DMS 273 (cell line): ENCODE measurements around the gene VWA8.
"Not testable (repeated sequence)": the region's sequence is repeated elsewhere in the genome, so short reads cannot be mapped to it uniquely, and the experiment has no call there.

Experiments
- DNase-seq: peaks from one replicate; lab custom pipeline; 2025; ENCODE audit not compliant: unreplicated experiment; lab: John Stamatoyannopoulos, UW

VWA8 gene

DNA sequence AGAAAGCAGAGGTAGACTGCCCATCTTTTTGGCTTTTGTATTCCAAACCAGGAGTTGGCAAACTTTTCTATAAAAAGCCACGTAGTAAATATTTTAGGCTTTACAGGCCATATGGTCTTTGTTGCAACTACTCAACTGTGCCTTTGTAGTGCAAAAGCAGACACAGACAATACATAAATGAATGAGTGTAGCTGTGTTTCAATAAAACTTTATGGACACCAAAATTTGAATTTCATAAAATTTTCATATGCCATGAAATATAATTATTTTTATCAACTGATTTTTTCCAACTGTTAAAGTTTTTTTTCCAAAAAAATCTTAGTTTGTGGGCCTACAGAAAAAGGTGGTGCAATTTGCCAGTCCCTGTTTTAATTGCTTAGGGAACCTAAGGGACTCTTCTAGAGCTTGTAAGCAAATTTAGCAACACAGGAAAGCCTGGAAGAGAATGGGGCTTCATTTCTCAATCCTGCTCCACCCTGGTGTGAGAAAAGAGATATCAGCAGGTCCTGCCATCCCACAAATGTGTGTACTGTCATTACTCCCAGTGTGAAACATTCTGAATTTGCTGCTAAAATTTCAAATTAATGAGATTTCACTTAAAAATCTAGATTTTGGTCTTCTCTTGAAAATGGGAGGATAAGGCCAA, 309.4 kb downstream of the VWA8 start:
- no peak for DNase-seq

DNA sequence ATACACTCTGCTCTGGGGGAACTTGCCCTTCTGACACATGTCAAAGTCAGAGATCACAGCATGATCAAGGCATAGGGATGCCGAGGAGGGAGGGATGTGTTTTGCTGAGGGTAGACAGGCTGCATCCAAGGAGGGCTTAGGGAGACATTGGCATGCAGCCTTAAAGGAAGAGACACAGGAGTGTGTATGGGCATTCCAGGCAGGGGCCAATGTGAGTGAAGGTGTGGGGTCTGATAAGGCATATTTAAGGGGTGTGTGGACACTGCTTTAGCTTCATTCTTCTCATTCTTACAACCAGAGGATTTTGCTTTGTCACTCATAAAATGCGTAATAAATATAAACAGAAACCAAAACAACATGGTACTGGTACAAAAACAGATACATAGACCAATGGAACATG, 310.2 kb downstream of the VWA8 start:
- DNase-seq, result no peak

DNA sequence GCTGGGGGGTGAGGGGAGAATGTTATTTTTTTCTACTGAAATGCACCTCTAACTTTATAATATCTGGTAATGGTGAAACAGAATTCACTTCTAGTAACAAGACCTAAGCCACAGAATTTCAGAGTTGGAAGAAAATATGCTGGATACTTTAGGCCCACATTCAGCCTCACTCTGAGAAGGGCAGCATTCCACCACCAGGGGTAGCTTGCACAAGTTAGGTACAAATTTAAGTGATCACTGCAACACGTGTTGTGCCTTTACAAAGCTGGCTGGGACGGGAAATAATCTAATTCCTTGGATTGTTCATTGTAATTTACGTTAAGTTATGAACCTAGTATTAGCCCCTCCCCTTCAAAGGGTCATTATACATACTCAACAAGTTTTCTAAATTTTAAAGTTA, 311.2 kb downstream of the VWA8 start:
- peak; percentile 22 for DNase-seq

DNA sequence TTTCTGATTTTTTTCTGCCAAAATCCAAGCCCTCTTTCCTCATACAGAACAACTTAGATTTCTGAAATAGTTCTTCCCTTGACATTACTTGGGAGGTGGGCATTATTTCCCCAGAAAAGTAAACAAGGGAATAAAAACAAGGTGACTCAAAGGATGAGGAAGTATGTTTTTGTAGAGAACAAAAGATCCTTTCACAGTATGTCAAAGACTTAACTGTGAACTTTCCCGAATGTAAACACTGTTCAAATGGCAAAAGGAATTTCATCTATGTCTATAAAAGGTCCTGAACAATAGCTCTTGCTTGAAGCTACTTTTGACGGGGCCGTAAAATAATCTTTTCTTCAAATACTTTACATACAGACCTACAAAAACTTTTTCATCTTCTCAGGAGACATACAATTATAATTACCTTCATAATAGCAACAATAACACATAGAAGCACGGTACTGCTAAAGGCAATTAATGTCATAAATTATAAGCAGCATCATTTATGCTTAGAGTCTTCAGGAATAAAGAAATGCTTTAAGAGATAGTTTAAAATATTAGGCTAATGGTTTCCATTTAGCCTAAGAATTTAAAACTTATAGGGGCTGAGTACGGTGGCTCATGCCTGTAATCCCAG, 312.5 kb downstream of the VWA8 start:
- DNase-seq, result no peak

DNA sequence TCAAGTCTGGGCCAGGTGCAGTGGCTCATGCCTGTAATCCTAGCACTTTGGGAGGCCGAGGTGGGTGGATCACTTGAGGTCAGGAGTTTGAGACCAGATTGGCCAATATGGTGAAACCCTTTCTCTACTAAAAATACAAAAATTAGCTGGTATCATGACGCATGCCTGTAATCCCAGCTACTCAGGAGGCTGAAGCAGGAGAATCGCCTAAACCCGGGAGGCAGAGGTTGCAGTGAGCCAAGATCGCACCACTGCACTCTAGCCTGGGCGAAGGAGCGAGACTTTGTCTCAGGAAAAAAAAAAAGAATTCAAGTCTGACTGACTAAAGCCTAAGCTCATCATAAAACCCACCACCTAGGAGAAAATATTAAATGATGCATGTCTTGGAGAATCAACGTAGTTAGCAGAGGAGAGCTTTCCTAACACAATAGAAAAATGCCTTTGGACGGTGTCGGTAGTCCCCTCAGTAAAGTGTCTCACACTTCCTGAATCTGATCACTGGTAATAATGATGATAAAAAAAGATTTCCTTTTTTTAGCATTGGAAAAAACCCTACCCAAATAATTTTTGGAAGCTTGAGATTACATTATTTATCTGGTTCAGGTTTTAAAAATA, 313.1 kb downstream of the VWA8 start:
- not testable (repeated sequence) for DNase-seq

DNA sequence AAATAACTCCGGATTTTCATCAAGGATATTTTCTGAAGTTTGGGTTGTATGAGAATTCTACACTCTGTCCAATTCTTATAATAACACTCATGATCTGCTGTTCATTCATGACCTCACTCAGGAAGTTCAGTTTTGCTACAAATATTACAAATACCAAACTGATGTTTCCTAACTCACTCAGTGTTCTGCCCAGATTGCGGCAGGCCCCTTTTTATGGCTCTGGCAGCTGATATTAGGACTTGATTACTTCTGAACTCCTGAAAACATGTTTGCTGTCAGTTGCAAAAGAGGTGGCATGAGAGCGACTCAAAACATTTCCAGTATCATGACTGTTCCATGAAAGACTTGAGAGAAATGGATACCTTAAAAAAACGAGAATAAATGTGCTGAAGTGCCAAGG, 315.6 kb downstream of the VWA8 start:
- DNase-seq, result no peak

DNA sequence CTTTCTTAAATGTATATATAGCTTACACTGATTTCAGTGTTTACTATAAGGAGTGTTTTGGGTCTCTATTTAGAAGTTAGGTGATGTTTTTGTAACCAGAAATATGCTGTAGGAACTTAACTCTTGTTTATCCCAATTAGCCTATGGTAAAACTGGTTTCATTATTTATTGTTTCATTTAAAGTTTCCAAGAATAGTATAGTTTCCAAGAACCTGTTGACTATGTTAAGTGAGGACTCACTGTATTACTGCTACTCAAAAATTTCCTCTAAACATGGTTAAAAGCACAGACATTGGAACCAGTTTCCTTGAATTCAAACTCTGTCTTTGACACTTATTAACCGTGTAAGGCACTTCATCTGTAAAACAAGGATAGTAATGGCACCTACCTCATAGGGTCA, 316.2 kb downstream of the VWA8 start:
- no peak for DNase-seq

DNA sequence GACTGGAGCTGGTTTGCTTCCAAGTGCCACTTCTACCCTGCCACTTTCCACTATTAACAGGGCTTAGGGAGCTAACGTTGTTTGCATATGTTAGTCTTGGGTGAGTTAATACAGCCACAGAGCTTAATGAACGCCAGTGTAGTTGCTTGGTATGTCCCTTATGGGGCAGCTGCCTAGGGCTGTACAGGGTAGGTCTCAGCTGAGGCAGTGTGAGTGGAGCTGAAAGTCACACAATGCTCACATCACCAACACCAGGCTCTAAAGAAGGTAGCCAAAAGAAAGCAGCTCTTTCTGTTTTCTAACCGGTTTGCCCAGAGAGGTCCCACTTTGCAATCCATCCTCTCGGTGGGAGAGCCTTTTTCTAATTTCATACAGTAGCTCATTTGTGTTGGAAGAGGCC, 317.4 kb downstream of the VWA8 start:
- no peak for DNase-seq

DNA sequence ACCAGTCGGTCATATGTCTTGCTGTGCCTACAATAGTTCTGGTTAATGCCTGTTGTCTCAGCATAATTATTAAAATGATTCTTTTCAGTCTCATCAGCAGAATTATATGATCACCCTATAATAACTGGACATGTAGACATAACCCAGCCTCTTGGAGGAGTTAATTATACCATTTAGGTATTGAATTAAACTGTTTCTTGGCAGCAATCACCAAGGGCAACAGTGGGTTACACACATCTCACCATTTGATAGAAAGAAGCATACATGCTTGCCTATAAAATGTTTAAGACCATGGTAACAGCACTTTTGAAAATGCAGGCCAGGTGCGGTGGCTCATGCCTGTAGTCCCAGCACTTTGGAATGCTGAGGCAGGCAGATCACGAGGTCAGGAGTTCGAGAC, 318.9 kb downstream of the VWA8 start:
- no peak for DNase-seq

DNA sequence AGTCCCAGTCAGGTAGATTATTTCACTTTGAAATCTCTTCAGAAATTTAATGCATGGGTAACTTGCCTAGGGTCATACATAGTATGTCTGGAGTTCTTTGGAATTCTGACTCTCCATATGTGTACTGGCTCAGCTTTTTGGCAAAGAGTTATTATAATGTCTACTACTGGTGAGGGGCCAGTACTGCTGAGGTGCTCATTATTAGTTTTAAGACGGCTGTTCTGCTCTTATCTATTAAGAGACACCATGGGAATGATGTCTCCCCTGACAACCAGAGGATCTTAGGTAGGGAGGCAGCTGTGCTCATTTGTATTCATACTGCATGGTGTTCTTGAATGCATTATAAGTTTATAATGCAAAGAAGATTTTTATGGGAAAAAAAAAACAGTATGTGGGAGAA, 319.5 kb downstream of the VWA8 start:
- DNase-seq, result peak; percentile 16

DNA sequence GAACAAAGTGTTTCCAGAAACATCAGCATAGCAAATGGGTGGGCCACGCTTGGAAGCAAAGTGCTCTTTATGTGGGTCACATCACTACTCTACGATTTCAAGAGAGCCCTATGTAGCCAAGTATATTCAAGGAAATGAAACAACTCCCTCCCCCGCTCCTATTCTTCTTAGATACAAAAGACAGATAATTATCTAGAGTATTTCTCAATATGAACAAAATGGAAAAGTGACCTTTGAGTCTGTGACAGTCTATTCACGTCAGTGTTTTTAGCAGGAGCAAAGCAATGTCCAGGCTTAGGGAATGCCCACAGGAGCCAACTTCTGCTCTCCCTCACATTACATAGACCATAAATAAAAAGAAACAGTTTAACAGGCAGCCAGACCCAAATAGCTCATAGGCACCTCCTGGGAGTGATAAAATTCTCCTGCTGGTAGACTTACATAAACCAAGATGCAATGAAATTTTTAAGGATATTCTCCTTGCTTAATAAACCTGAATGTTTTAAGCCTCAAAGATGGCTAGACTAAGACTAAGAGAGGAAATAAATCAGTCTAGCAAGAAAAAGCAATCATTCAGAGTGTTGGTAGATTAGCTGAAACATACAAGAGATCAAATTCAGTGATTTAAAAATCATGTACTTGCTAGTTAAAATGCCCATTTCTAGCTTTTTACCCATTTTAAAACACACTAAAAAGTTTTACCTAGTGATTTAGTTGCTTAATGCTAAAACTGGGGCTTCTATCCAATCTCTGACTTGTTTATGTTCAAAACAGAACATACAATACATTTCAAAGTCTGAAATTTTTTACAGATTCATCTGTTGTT, 320.7 kb downstream of the VWA8 start:
- DNase-seq, result no peak

DNA sequence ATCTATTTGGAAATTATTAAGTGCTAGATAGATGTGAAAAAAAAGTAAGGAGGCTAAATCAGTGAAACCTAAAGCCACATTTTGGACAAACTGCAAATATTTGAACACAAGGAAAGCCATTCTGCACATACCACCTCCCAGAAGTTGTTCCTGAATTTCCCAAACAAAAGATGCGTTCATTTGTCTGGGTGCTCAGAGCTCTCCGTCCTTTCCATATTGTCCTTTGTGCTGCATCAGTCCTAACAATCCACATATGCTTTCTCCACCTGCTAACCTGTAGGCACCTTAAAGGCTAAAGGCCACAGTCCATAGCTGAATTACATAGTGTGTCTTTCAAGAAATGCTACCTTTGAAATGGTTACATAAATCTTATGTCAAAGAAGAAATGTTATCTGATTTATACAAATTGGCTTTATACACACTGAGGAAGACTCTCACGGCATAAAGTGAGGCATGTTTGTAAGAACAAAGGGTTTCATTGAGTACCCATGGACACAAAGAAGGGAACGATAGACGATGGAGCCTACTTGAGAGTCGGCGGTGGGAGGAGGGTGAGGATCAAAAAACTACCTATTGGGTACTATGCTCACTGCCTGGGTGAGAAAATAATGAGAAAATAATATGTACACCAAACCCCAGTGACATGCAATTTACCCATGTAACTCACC, 321.5 kb downstream of the VWA8 start:
- DNase-seq, result no peak

DNA sequence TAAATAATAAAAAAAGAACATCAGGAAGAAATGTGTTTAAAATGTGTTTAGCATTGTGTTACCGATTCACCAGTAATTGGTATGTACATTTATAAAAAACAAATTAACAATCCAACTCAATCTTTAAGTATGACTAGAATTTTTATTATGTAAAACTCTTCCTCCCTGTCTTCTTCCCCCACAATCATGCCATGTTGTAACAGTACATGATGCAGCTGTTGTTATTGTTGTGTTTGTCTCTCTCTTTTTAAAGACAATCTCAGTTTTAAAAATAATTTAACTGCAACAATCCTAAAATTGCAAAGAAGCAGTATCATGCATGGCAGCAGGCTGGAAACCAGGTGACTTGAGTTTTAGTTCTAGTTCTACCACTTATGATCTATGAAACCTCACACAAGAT, 323.3 kb downstream of the VWA8 start:
- DNase-seq, result no peak

DNA sequence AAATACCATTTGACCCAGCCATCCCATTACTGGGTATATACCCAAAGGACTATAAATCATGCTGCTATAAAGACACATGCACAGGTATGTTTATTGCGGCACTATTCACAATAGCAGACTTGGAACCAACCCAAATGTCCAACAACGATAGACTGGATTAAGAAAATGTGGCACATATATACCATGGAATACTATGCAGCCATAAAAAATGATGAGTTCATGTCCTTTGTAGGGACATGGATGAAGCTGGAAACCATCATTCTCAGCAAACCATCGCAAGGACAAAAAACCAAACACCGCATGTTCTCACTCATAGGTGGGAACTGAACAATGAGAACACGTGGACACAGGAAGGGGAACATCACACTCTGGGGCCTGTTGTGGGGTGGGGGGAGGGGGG, 323.9 kb downstream of the VWA8 start:
- DNase-seq, result not testable (repeated sequence)

DNA sequence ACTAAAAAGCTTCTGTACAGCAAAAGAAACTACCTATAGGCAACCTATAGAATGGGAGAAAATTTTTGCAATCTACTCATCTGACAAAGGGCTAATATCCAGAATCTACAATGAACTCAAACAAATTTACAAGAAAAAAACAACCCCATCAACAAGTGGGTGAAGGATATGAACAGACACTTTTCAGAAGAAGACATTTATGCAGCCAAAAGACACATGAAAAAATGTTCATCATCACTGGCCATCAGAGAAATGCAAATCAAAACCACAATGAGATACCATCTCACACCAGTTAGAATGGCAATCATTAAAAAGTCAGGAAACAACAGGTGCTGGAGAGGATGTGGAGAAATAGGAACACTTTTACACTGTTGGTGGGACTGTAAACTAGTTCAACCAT, 324.3 kb downstream of the VWA8 start:
- not testable (repeated sequence) for DNase-seq

DNA sequence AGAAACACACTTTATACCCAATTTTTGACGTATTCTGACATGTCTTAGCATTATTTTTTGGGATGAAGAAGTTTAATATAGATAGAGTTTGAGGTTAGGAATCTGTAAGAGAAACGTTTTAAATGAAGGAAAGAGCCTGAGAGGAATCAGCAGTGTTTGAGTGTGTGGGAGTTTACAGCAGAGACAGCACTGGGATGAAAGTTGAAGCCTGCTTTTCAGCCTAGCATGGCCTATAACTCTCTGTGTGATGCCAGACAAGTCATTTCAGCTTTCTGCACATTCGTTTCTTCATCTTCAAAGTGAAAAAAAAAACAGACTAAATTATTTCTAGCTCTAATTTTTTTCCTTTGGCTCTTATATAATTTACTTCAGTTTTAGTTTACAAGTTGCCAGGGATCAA, 326.5 kb downstream of the VWA8 start:
- no peak for DNase-seq

DNA sequence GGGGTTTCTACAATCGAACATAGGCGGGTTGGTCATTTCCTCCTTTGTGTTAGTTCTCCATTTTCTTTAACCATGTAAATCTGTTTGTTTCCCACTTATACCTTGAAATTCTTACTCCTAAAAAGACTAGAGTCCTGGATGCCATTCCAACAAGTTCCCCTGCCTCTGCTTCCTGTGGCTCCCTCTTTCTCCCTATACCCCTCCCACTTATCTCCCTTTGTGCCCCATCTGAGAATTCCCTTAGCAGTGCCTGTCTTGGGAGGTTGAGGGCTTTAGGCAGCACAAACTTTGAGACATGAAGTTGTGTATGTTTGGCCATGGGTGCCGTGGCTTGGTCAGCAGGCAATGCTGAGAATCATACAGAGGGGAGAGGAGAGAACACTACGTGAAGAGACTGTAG, 327.1 kb downstream of the VWA8 start:
- DNase-seq, result no peak

DNA sequence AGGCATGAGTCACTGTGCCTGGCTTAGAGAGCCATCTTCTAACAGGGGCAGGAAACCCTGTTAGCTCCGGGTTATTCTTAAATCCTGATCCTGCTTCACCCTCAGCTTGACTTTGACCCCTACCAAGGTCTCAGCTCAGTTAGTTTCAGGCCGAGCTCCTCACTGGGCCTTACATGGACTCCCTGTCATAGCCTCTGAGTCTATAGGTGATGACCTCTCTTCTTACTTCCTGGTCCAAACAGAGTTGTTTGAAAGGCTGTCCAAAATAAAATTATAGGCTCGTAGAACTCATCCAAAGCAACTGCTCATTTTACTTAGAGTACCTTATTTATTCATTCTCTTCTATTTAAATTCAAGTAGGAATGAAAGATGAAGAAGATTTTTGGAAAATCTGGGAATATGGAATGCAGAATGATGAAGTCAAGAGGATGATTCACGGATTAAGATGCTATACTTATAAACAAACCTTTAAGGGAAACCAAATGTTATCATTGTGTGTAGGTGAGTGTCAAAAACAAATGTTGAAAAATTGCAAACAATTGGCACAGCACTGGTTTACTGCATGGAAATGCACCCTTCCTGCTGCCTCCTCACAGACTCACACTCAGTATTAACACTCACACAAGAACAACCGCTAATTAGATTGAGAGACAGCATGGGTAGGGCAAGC, 329.5 kb downstream of the VWA8 start:
- DNase-seq, result no peak

DNA sequence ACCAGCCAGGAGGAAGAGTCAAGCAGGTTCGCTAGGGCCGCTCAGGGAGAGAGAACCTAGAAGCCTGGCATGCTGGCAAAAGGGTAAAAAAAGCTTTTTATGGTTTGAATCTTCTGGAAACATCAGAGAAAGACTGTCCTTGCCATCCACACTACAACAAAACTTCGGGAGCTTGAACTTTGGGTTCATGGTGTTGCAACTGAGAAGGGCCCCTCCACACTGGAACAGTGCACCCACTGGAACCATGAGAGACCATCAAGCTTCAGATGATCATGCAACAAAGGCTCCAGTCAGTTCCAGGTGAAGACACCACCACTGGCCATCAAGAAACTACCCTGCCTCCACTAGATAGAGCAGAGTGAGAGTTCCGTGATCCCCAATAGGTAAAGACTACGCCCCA, 333.5 kb downstream of the VWA8 start:
- no peak for DNase-seq

DNA sequence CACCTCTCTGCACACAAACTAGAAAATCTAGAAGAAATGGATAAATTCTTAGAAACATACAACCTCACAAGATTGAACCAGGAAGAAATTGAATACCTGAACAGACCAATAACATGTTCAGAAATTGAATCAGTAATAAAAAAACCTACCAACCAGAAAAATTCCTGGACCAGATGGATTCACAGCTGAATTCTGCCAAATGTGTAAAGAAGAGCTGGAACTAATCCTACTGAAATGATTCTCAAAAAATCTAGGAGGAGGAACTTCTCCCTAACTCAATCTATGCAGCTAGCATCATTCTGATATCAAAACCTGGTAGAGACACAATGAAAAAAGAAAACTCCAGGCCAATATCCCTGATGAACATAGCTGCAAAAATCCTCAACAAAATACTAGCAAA, 336.9 kb downstream of the VWA8 start:
- DNase-seq, result no peak
